ENCODE measurements around the gene BNIP5. TPM values are rescaled to one million over a fixed set of nuclear protein-coding genes. Genes with fewer than 3 reads are reported as not detected.

The BNIP5 gene
- total and polyA plus RNA-seq, 2 of the 13 experiments (the other 11 are each of a cell fraction or from before 2014, with no cell fraction given): not detected

GRCh38 chr6:36323062-36323461, 13.6 kb downstream of the BNIP5 start (continued):
- TF ChIP-seq FOXP4 (CRISPR knock-in tag; IDR thresholded peaks at IDR 0.05): no peak
- no peak for TF ChIP-seq ZNF569 (CRISPR knock-in tag; IDR thresholded peaks at IDR 0.05; ENCODE audit: borderline replicate concordance)
- TF ChIP-seq UBTF (CRISPR knock-in tag; IDR thresholded peaks at IDR 0.05): no peak
- TF ChIP-seq SKIL (CRISPR knock-in tag; IDR thresholded peaks at IDR 0.05; ENCODE audit: borderline replicate concordance): no peak
- TF ChIP-seq ZFP36L2 (CRISPR knock-in tag; IDR thresholded peaks at IDR 0.05): no peak
- TF ChIP-seq ZBTB4 (CRISPR knock-in tag; IDR thresholded peaks at IDR 0.05; ENCODE audit: borderline replicate concordance): no peak
- peak; percentile 76 for TF ChIP-seq RFX3 (CRISPR knock-in tag; IDR thresholded peaks at IDR 0.05)

Data from HepG2 (cell line).